LNCAP (cell line): ENCODE results near the gene C6.

Experiments
- TF ChIP-seq, protein P1 (sequence below): fragments of 450-650 bp; IDR thresholded peaks from 2 replicates; pipeline ENCODE4 v1.5.1; 2017; ENCODE audit warnings: mild to moderate bottlenecking

Gene C6

DNA sequence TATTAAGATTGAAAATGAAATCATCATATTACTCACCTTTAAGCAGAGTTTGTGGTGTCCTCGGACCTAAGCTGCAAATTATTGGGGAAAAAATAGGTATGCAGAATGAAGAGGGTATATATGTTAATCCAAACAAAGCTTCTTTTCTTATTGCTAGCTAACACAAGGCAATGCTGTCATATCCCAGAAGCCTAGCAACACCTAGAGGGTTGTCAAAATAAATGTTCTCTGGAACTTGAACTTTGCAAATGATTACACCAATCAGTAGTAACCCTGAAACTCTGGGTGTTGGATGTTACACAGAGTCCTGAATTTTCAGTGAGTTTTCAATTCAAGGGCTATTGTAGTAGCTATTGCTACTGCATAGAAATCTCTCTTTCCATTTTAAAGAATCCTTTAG, at the start of gene C6:
TSS of gene C6 (minus strand) at position 193 of the 400 bp plus-strand sequence. CDS start 10,302 bp downstream, outside the sequence.
- TF ChIP-seq, protein P1, sequence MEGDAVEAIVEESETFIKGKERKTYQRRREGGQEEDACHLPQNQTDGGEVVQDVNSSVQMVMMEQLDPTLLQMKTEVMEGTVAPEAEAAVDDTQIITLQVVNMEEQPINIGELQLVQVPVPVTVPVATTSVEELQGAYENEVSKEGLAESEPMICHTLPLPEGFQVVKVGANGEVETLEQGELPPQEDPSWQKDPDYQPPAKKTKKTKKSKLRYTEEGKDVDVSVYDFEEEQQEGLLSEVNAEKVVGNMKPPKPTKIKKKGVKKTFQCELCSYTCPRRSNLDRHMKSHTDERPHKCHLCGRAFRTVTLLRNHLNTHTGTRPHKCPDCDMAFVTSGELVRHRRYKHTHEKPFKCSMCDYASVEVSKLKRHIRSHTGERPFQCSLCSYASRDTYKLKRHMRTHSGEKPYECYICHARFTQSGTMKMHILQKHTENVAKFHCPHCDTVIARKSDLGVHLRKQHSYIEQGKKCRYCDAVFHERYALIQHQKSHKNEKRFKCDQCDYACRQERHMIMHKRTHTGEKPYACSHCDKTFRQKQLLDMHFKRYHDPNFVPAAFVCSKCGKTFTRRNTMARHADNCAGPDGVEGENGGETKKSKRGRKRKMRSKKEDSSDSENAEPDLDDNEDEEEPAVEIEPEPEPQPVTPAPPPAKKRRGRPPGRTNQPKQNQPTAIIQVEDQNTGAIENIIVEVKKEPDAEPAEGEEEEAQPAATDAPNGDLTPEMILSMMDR = no peak

DNA sequence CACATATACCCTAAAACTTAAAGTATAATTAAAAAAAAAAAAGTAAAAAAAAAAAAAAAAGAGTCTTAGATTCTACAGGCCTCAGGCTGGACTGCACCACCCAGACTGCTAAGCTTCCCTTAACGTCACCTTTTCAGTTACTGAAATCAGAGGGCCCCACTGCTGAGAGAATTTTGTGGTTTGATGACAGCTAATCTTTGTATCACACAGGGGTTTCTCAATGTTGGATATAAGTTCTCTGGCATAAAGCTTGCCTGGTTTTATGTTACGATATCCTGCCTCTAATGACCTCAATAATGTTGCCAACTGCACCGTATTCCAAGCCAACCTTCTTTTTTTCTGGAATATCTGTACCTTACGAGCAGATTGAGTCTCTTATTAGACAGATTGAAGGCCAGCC, 43.1 kb upstream of the C6 start:
- TF ChIP-seq, protein P1 = no peak

DNA sequence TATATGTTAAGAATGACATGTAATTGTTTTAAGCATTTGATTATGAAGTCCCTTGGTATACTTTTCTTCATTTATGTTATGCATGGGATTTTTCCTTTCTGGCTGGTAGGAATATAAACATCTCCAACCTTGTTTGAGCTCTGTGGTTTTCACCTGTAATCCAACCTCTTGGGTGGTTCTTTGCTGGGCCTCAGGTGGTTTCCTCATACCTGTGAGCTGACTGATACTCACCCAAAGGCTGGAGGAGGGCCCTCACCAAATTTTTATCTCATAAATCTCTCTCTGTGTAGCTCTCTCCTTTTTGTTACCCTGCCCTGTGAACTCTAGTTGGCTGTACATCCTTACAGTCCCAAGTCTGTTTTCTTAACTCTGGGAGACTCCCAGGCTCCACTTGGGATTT, 39.8 kb upstream of the C6 start:
- TF ChIP-seq, protein P1 = no peak

DNA sequence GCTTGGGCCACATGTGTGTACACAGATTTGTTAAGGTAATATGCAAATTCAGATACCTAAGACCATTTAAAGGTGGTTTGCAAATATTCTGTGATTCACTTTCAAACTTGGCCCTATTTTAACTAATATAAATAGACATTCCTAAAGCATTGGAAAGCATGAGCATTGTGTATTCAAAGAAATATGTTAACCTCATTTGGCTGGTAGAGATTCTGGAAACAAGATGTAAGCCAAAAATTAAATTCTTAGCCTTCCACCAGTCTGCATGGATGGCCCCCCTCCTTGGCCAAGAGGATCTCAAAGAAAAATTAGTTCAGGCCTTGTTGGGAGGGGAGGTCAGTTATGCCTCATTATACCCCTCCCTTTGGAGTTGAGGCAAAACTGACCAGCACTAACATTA, 38.7 kb upstream of the C6 start:
- TF ChIP-seq, protein P1 = no peak

DNA sequence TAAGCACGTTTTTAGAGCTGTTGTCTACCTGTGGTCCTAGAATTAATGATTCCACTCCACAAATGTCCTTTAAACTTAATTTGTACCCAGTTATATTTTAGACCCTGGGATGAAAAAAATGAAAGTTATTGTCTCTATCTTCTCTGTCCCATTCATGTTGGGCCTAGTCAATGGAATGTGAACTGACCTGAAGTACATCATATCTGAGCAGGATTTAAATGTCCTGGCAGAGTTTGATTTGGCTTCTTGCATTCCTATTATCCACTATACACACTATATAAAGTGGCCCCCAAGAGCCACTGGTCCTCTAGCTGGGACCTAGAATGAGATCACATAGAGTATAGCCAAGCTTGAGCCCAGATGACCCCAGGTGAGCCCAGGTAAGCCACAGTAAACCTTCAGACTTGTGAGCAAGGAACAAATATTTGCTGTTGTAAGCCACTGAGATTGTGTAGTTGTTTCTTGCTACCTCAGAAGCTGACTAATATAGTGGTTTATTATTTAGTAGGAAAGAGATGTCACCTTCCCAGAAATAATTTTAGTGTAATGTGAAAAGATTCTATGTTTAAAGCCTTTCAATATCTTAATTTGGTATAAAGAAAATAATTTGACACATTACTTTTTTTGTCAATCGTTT, 37.1 kb upstream of the C6 start:
- TF ChIP-seq, protein P1 = no peak

DNA sequence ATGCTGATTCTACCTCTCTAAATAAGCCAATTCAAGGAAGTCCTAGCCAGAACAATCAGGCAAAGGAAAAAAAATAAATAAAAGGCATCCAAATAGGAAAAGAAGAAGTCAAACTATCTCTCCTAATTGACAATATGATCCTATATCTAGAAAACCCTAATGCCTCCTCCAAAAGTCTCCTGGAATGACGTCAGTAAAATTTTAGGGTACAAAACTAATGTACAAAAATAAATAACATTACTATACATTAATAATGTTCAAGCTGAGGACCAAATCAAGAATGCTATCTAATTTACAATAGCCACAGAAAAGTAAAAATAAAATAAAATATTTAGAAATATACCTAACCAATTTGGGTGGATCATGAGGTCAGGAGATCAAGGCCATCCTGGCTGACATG, 33.8 kb upstream of the C6 start:
- TF ChIP-seq, protein P1 = no peak

DNA sequence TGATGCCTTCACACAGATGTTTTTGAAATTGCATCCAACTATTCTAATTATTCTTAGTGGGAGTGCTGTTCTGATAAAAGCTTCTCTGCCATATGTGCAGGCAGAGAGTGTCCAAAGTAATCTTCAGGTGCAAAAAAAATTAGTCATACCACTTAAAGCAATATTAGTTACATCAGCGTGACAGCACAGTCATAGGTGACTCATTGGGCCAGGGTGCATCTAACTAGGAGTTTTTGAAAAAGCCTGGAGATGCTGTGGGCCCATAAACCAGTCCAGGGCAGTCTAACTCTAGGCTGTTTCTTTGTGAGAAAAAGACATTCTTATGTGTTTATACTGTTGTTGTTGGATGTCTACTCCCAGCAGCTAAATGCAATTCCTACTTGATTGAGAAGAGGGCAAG, 33.0 kb upstream of the C6 start:
- TF ChIP-seq, protein P1 = no peak

DNA sequence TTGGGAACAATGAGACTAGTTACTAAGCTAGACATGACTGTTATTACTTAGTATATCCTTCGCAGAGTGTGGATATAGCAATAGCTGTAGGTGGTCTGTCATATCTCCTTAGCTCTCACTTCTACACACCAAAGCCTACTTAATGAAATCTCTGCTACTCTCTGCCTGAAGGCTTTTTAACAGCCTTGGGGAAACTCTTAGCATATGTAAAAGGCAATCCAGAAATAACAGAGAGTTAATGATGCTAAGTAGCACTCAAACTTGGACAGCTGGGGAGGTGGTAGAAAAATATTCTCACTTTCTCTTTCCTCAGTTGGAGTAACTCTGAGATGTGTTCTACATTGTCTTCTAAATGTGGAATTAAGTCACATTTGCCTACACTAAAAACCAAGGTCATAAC, 30.2 kb upstream of the C6 start:
- TF ChIP-seq, protein P1 = no peak
